ENCODE measurements around the gene MBD6. TPM values are rescaled to one million over a fixed set of nuclear protein-coding genes. Genes with fewer than 3 reads are reported as not detected.
A peak's percentile ranks its signal among the peaks of the same experiment; 100 is the strongest.

Gene MBD6
- total and polyA plus RNA-seq, 2 of the 8 experiments (the other 6 are each of a cell fraction or from before 2014, with no cell fraction given) = 3.9 to 32.3 TPM

- TF ChIP-seq KDM1A (IDR thresholded peaks at IDR 0.05; ENCODE audit: borderline replicate concordance, low read length) = peak; percentile 29; the same call in 1 of the 2 replicates
- TF ChIP-seq KDM4A (IDR thresholded peaks at IDR 0.05; ENCODE audit: low read depth, low read length, severe bottlenecking) = peak; percentile 96
- peak in 1 of 2 experiments; percentile 80; a peak in 2 of 3 replicates for TF ChIP-seq POLR2A (IDR thresholded peaks at IDR 0.05; ENCODE audit: control extremely low read depth in 1 of 2, low read depth in 2 of 2, low read length in 2 of 2)
- TF ChIP-seq RAD21 (IDR thresholded peaks at IDR 0.05 in 1 of 2, conservative IDR thresholded peaks at IDR 0.05 in 1 of 2; ENCODE audit: low read depth in 2 of 2, low read length in 2 of 2) = peak in 1 of 2 experiments; percentile 13; a peak in 1 of 4 replicates
- TF ChIP-seq FOSL1 (IDR thresholded peaks at IDR 0.05; ENCODE audit: insufficient read depth, low read depth, low read length) = no peak
Observed at GRCh38 chr12:57549909-57550640, 27.5 kb downstream of the MBD6 start, which contains the start of gene KIF5A (continued).

Measured in H1 (cell line).